Measurements from ENCODE around the gene GREM2.

GREM2 gene

GRCh38 chr1:240466509-240466908 lies 145.4 kb downstream of the GREM2 start:
- TF ChIP-seq CTCF (IDR thresholded peaks at IDR 0.05; ENCODE audit: low read length): no peak
- TF ChIP-seq EZH2phosphoT487 (IDR thresholded peaks at IDR 0.05; ENCODE audit: low read length): no peak
- no peak for TF ChIP-seq EZH2 (optimal IDR thresholded peaks at IDR 0.05; ENCODE audit: low read depth, low read length)
- no peaks in the 10 kb centered on the region for H3K9me2 ChIP-seq (replicated peaks; ENCODE audit: insufficient read depth, low read length)

DNA sequence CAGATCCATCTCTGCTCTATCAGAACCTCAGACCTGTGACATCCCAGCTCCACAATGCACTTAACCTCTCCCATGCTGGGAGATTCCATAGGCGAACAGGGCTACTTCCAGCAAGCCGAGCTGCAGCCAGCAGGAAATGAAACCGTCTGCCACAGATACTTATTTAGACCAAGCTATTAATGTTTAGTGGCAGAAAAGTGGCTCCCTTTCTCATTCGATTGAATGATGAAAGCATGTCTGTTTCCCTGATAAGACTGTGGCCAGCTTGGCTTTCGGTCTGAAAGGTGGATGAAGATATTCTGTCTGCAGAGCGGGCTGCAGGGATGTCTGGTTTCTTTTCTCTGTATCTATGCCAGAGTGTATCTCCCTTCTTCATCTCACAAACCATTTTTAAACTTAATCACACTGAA lies 146.4 kb downstream of the GREM2 start:
- TF ChIP-seq CTCF (IDR thresholded peaks at IDR 0.05; ENCODE audit: low read length): no peak
- no peak for TF ChIP-seq EZH2phosphoT487 (IDR thresholded peaks at IDR 0.05; ENCODE audit: low read length)
- no peak for TF ChIP-seq EZH2 (optimal IDR thresholded peaks at IDR 0.05; ENCODE audit: low read depth, low read length)
- H3F3A ChIP-seq (ENCODE audit: insufficient read depth, low read length): peaks cover 17% of the 10 kb centered on the region
- peak overlapping the region; percentile 49 for H3K4me3 ChIP-seq (ENCODE audit: low read length)
- peaks cover 15% of the 10 kb centered on the region for H3K4me1 ChIP-seq (ENCODE audit: low read length)
- H2AFZ ChIP-seq (ENCODE audit: low read length): peak overlapping the region; percentile 13
- H3K9ac ChIP-seq (ENCODE audit: low read length): peak overlapping the region; percentile 41; the same call in 1 of the 2 replicates
- H3K36me3 ChIP-seq (replicated peaks; ENCODE audit: insufficient read depth, low read length): no peaks in the 10 kb centered on the region
- no peaks in the 10 kb centered on the region for H3K27me3 ChIP-seq (replicated peaks; ENCODE audit: insufficient read depth, low read length)
- no peaks in the 10 kb centered on the region for H3K9me2 ChIP-seq (replicated peaks; ENCODE audit: insufficient read depth, low read length)
- peak overlapping the region; percentile 71 for H3K4me2 ChIP-seq (ENCODE audit: low read depth, low read length)
- H3K79me2 ChIP-seq (ENCODE audit: low read length): no peaks in the 10 kb centered on the region
- H3K9me3 ChIP-seq (replicated peaks; ENCODE audit: insufficient read depth, low read length): no peaks in the 10 kb centered on the region
- DNase-seq: peak; percentile 80
- H3K27ac ChIP-seq (ENCODE audit: low read length): peak overlapping the region; percentile 78
- no peaks in the 10 kb centered on the region for H4K20me1 ChIP-seq (ENCODE audit: insufficient read depth, low read length)

More at GRCh38 chr1:240466509-240466908, 145.4 kb downstream of the GREM2 start:
- no peaks in the 10 kb centered on the region for H3K79me2 ChIP-seq (ENCODE audit: low read length)
- H3K9ac ChIP-seq (ENCODE audit: low read length): no peak overlapping the region
- H3K36me3 ChIP-seq (replicated peaks; ENCODE audit: insufficient read depth, low read length): no peaks in the 10 kb centered on the region
- peaks cover 17% of the 10 kb centered on the region for H3F3A ChIP-seq (ENCODE audit: insufficient read depth, low read length)
- no peak overlapping the region for H2AFZ ChIP-seq (ENCODE audit: low read length)
- peaks cover 15% of the 10 kb centered on the region for H3K4me1 ChIP-seq (ENCODE audit: low read length)
- DNase-seq: no peak
- no peaks in the 10 kb centered on the region for H3K9me3 ChIP-seq (replicated peaks; ENCODE audit: insufficient read depth, low read length)
- H4K20me1 ChIP-seq (ENCODE audit: insufficient read depth, low read length): no peaks in the 10 kb centered on the region
- H3K4me2 ChIP-seq (ENCODE audit: low read depth, low read length): no peak overlapping the region; the same call in 1 of the 2 replicates
- H3K27ac ChIP-seq (ENCODE audit: low read length): no peak overlapping the region
- no peak overlapping the region for H3K4me3 ChIP-seq (ENCODE audit: low read length)
- no peaks in the 10 kb centered on the region for H3K27me3 ChIP-seq (replicated peaks; ENCODE audit: insufficient read depth, low read length)

DNA sequence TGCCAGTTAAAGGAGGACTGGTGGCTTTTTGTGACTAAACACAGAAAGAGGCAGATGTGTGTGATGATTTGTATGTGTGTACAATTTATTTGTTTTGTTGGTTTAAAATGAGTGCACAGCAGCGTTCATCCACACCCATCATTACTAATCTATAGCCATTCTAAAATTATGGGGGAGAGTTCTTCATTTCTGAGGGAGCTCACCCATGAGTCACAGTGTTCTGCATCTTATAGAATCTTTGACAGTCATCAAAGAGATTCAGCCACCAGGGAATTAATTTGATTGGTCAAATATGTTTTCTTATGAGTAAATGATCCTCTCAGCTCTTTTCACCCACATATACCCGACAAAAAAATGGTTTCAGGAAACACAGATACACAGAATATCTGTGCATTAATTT lies 147.9 kb downstream of the GREM2 start:
- DNase-seq: no peak
- H2AFZ ChIP-seq (ENCODE audit: low read length): no peak overlapping the region
- H3K4me2 ChIP-seq (ENCODE audit: low read depth, low read length): peak overlapping the region; percentile 71; the same call in 1 of the 2 replicates

More for the DNA sequence above, 147.9 kb downstream of the GREM2 start:
- no peak overlapping the region for H3K9ac ChIP-seq (ENCODE audit: low read length)
- H3K36me3 ChIP-seq (replicated peaks; ENCODE audit: insufficient read depth, low read length): no peaks in the 10 kb centered on the region
- H3K4me3 ChIP-seq (ENCODE audit: low read length): no peak overlapping the region
- no peaks in the 10 kb centered on the region for H3K9me2 ChIP-seq (replicated peaks; ENCODE audit: insufficient read depth, low read length)
- H3K79me2 ChIP-seq (ENCODE audit: low read length): no peaks in the 10 kb centered on the region
- H3K27ac ChIP-seq (ENCODE audit: low read length): no peak overlapping the region
- no peak for TF ChIP-seq EZH2phosphoT487 (IDR thresholded peaks at IDR 0.05; ENCODE audit: low read length)
- no peak for TF ChIP-seq CTCF (IDR thresholded peaks at IDR 0.05; ENCODE audit: low read length)
- no peak for TF ChIP-seq EZH2 (optimal IDR thresholded peaks at IDR 0.05; ENCODE audit: low read depth, low read length)
- no peaks in the 10 kb centered on the region for H4K20me1 ChIP-seq (ENCODE audit: insufficient read depth, low read length)
- no peaks in the 10 kb centered on the region for H3K9me3 ChIP-seq (replicated peaks; ENCODE audit: insufficient read depth, low read length)
- H3K27me3 ChIP-seq (replicated peaks; ENCODE audit: insufficient read depth, low read length): no peaks in the 10 kb centered on the region
- H3K4me1 ChIP-seq (ENCODE audit: low read length): peaks cover 15% of the 10 kb centered on the region
- peaks cover 17% of the 10 kb centered on the region for H3F3A ChIP-seq (ENCODE audit: insufficient read depth, low read length)

Measured in MM.1S (cell line).